ENCODE results near the gene PRDM12. TPM values are rescaled to one million over a fixed set of nuclear protein-coding genes. Genes with fewer than 3 reads are reported as not detected.

Gene PRDM12
- total RNA-seq, 1 experiment from 2014 or later, result not detected

GRCh38 chr9:130627896-130628792 lies 36.2 kb upstream of the PRDM12 start:
- Mint-ChIP-seq H3K4me3 (no peak overlapping the region; a peak in 1 of 5 replicates), H3K27me3 (ENCODE audit: low read depth) (no peaks in the 10 kb centered on the region; the same call in 1 of the 2 replicates), H3K27ac (peak overlapping the region; percentile 43 to 90 (median 82); a peak in 5 of 7 replicates), H3K36me3 (ENCODE audit: insufficient read depth in 1 of 3, low read depth in 3 of 3) (peaks cover 44 to 78% (median 75%) of the 10 kb centered on the region in 3 experiments; a peak in 6 of 7 replicates), H3K4me1 (peaks cover 30 to 41% of the 10 kb centered on the region in 2 experiments), H3K9me3 (no peaks in the 10 kb centered on the region; a peak in 1 of 5 replicates)
- Histone ChIP-seq H2AFZ (ENCODE audit: low read length) (no peak overlapping the region), H3K4me1 (ENCODE audit: insufficient read depth, low read length) (peaks cover 4% of the 10 kb centered on the region; the same call in 1 of the 2 replicates), H3K9ac (ENCODE audit: extremely low read depth, insufficient read length, low read length) (no peak overlapping the region), H4K20me1 (ENCODE audit: control insufficient read depth, insufficient read depth, insufficient read length) (no peaks in the 10 kb centered on the region), H3K4ac (ENCODE audit: low read depth, low read length) (no peak overlapping the region), H2BK15ac (ENCODE audit: low read depth, low read length) (no peak overlapping the region), H4K91ac (ENCODE audit: insufficient read length, low read depth, low read length) (no peak overlapping the region), H3K56ac (ENCODE audit: insufficient read length, low read depth, low read length) (no peak overlapping the region), H3T11ph (ENCODE audit: low read length) (no peak overlapping the region), H3K18ac (ENCODE audit: insufficient read length, low read depth, low read length) (no peak overlapping the region), H2BK12ac (ENCODE audit: insufficient read length, low read depth, low read length) (no peak overlapping the region), H2BK120ac (ENCODE audit: low read depth, low read length, poor library complexity, severe bottlenecking) (no peak overlapping the region), H3K27ac (ENCODE audit: insufficient read length, low read depth, low read length) (no peak overlapping the region), H2AK5ac (ENCODE audit: insufficient read length, low read length) (no peak overlapping the region), H2BK20ac (ENCODE audit: low read depth, low read length, poor library complexity, severe bottlenecking) (no peak overlapping the region), H2BK5ac (ENCODE audit: insufficient read length, low read length) (no peak overlapping the region), H3K27me3 (ENCODE audit: insufficient read depth, low read length) (no peaks in the 10 kb centered on the region), H3K4me2 (ENCODE audit: insufficient read depth, insufficient read length, low read length) (no peak overlapping the region), H3K14ac (ENCODE audit: insufficient read depth, low read length) (no peak overlapping the region), H3K23ac (ENCODE audit: insufficient read length, low read depth, low read length) (no peak overlapping the region), H3K79me1 (ENCODE audit: insufficient read depth, low read depth, low read length, poor library complexity, severe bottlenecking) (no peaks in the 10 kb centered on the region), H3K79me2 (ENCODE audit: insufficient read depth, low read length) (no peaks in the 10 kb centered on the region), H3K9me3 (ENCODE audit: control insufficient read depth, low read depth, low read length) (no peaks in the 10 kb centered on the region), H3K23me2 (ENCODE audit: insufficient read length, low read depth, low read length, poor library complexity, severe bottlenecking) (no peaks in the 10 kb centered on the region), H4K8ac (replicated peaks; ENCODE audit: insufficient read length, low read depth, low read length) (no peak overlapping the region), H4K5ac (ENCODE audit: insufficient read length, low read depth, low read length) (no peak overlapping the region)
- WGBS (ENCODE audit: extremely low coverage, insufficient read length, low lambda C conversion rate), result no CpG with 5 or more reads among the region's 23 CpGs
- TF ChIP-seq CTCF (conservative IDR thresholded peaks at IDR 0.05), result no peak
- DNase-seq, result no peak
